HEK293T (cell line): Measurements from ENCODE around the gene LCN1.

ENCODE experiments used
- CTCF ChIA-PET: fragments of 350-600 bp; formaldehyde crosslinking; extraction: SDS; loops from one replicate; lab custom pipeline; 2021; ENCODE audit warnings: antibody characterized with exemption, inconsistent platforms; lab: Yijun Ruan, JAX
- POLR2A ChIA-PET: fragments of 350-600 bp; formaldehyde crosslinking; extraction: SDS; loops from one replicate; lab custom pipeline; 2020; ENCODE audit warnings: antibody characterized with exemption, inconsistent platforms; lab: Yijun Ruan, JAX
- DNase-seq: peaks from one replicate; pipeline ENCODE4 v3.0.0; 2012; ENCODE audit warnings: mixed read lengths; ENCODE audit errors: extremely low spot score
- ARNT ChIP-seq: fragments of 450-650 bp; IDR thresholded peaks from 2 replicates; pipeline ENCODE4 v1.6.1; 2017; ENCODE audit warnings: mild to moderate bottlenecking
- BHLHE40 ChIP-seq: fragments of 450-650 bp; IDR thresholded peaks from 2 replicates; pipeline ENCODE4 v1.6.1; 2016; ENCODE audit warnings: mild to moderate bottlenecking, moderate library complexity, borderline replicate concordance
- CTBP1 ChIP-seq: fragments of 450-650 bp; IDR thresholded peaks from 2 replicates; pipeline ENCODE4 v1.6.1; 2016; ENCODE audit warnings: borderline replicate concordance
- ELF4 ChIP-seq: fragments of 450-650 bp; IDR thresholded peaks from 2 replicates; pipeline ENCODE4 v1.6.1; 2017; ENCODE audit warnings: antibody characterized with exemption
- FOXA1 ChIP-seq: fragments of 450-650 bp; IDR thresholded peaks from 2 replicates; pipeline ENCODE4 v1.6.1; 2016; ENCODE audit warnings: mild to moderate bottlenecking
- FOXK2 ChIP-seq: fragments of 450-650 bp; IDR thresholded peaks from 2 replicates; pipeline ENCODE4 v1.6.1; 2016; ENCODE audit warnings: mild to moderate bottlenecking
- FOXM1 ChIP-seq: fragments of 450-650 bp; IDR thresholded peaks from 2 replicates; pipeline ENCODE4 v1.6.1; 2017; ENCODE audit warnings: mild to moderate bottlenecking, borderline replicate concordance
- HDGF ChIP-seq: fragments of 450-650 bp; IDR thresholded peaks from 2 replicates; pipeline ENCODE4 v1.6.1; 2017; ENCODE audit warnings: antibody characterized with exemption, borderline replicate concordance
- L3MBTL2 ChIP-seq: fragments of 450-650 bp; conservative IDR thresholded peaks from 2 replicates; pipeline ENCODE4 v1.6.1; 2016; ENCODE audit warnings: mild to moderate bottlenecking
- LEF1 ChIP-seq: fragments of 450-650 bp; IDR thresholded peaks from 2 replicates; pipeline ENCODE4 v1.6.1; 2017; ENCODE audit warnings: mild to moderate bottlenecking, borderline replicate concordance
- NFRKB ChIP-seq: fragments of 450-650 bp; IDR thresholded peaks from 2 replicates; pipeline ENCODE4 v1.6.1; 2016; ENCODE audit warnings: mild to moderate bottlenecking, moderate library complexity
- SP1 ChIP-seq: fragments of 450-650 bp; IDR thresholded peaks from 2 replicates; pipeline ENCODE4 v1.6.1; 2017
- SUZ12 ChIP-seq: fragments of 450-650 bp; IDR thresholded peaks from 2 replicates; pipeline ENCODE4 v1.6.1; 2016; ENCODE audit warnings: mild to moderate bottlenecking
- TARDBP ChIP-seq: fragments of 450-650 bp; IDR thresholded peaks from 2 replicates; pipeline ENCODE4 v1.6.1; 2016
- ZNF384 ChIP-seq: fragments of 450-650 bp; IDR thresholded peaks from 2 replicates; pipeline ENCODE4 v1.6.1; 2016
- TF ChIP-seq, protein P1 (sequence below): fragments of 450-650 bp; IDR thresholded peaks from 2 replicates; pipeline ENCODE4 v1.6.1; 2016

The LCN1 gene

DNA sequence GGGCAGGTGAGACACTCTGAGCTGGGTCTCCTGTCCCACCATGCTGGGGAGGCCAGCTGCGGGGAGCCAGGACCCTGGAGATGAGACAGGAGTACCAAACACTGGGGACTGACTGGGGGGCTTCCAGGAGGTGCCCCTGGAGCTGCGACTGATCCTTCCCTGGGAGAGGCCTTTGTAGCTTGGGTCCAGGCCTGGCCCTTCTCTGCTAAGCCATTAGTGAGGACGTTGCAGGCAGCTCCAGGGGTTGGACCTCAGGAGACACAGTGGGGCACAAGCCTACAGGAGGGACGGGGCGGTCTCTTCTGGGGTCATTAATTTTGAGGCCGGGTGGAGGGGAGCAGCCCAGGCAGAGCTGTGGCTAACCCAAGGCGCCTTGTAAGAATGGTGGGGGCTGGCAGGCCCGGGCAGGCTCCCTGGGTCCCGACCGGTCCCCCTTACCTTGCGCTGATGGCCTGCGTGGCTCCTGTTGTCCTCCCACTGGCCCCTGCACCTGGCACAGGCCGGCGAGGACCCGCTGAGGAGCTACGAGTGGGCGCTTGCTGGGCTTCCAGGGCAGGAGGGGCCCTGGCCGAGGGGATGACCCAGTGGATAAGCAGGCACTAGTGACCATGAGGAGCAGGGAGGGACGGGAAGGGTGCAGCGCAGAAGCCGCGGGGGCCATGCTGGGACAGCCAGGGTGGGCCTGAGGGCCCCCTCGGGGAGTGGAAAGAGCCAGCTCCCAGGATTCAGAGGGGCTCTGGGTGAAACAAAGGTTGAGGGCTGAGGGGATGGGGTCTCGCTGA lies 15.6 kb upstream of the LCN1 start:
- POLR2A ChIA-PET: interaction anchor here (1.5 kb wide), 1 partner anchor 25 kb away, joined by 5 read pairs; no protein-coding TSS in a partner anchor
- CTCF ChIA-PET: interaction anchor here (0.6 kb wide), 1 partner anchor 1329 kb away, joined by 3 read pairs; no protein-coding TSS in a partner anchor
- TF ChIP-seq L3MBTL2 (no peak), ARNT (no peak), ZNF384 (no peak), NFRKB (no peak), FOXK2 (no peak), BHLHE40 (no peak), LEF1 (no peak), SUZ12 (no peak), FOXM1 (no peak), SP1 (no peak), HDGF (no peak), TARDBP (no peak), ELF4 (no peak), FOXA1 (no peak), CTBP1 (no peak)
- TF ChIP-seq, protein P1, sequence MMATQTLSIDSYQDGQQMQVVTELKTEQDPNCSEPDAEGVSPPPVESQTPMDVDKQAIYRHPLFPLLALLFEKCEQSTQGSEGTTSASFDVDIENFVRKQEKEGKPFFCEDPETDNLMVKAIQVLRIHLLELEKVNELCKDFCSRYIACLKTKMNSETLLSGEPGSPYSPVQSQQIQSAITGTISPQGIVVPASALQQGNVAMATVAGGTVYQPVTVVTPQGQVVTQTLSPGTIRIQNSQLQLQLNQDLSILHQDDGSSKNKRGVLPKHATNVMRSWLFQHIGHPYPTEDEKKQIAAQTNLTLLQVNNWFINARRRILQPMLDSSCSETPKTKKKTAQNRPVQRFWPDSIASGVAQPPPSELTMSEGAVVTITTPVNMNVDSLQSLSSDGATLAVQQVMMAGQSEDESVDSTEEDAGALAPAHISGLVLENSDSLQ: no peak
- DNase-seq: no peak

DNA sequence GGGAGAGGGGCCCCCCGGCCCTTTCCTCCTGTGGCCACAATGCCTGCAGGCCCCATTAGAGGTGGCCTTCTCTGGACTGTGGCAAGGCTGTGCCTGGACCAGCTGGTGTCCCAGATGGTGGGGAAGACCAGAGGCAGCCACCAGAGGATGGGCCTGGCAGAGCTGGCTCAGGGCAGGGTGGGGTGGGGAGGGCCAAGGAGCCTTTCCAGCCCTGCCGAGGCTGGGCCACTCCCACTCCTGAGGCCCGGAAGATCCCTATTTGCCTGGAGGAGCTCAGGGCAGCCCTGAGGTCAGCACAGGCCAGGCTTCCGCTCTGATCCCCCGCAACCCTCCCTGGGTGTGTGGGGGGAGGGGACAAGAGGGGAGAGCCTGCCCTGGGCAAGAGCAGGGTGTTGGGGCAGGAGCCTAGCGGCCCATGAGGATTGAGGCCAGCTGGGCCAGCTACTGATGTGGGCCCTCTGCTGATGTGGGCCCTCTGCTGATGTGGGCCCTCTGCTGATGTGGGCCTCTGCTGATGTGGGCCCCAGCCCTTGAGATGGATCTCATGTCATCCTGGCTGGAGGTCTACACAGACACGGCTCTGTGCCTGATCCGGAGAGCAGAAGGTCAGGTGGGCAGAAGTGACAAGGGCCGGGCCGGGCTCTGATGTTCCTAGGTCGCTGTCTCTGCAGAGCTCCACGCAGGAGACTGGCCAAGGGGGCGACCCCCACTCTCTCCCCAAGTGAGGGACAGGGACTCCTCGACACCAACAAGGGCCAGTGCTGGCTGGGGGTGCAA lies 14.7 kb upstream of the LCN1 start:
- no peak for DNase-seq
- POLR2A ChIA-PET: interaction anchor here (0.5 to 1.5 kb wide), 2 partner anchors 26 to 60 kb away, joined by 3 to 5 read pairs; no protein-coding TSS in a partner anchor
- TF ChIP-seq, protein P1: no peak
- TF ChIP-seq TARDBP (no peak), CTBP1 (no peak), L3MBTL2 (no peak), LEF1 (no peak), SP1 (no peak), ELF4 (no peak), SUZ12 (no peak), FOXK2 (no peak), ZNF384 (no peak), ARNT (no peak), FOXM1 (no peak), FOXA1 (no peak), BHLHE40 (no peak), HDGF (no peak)
- CTCF ChIA-PET: no interaction called here

DNA sequence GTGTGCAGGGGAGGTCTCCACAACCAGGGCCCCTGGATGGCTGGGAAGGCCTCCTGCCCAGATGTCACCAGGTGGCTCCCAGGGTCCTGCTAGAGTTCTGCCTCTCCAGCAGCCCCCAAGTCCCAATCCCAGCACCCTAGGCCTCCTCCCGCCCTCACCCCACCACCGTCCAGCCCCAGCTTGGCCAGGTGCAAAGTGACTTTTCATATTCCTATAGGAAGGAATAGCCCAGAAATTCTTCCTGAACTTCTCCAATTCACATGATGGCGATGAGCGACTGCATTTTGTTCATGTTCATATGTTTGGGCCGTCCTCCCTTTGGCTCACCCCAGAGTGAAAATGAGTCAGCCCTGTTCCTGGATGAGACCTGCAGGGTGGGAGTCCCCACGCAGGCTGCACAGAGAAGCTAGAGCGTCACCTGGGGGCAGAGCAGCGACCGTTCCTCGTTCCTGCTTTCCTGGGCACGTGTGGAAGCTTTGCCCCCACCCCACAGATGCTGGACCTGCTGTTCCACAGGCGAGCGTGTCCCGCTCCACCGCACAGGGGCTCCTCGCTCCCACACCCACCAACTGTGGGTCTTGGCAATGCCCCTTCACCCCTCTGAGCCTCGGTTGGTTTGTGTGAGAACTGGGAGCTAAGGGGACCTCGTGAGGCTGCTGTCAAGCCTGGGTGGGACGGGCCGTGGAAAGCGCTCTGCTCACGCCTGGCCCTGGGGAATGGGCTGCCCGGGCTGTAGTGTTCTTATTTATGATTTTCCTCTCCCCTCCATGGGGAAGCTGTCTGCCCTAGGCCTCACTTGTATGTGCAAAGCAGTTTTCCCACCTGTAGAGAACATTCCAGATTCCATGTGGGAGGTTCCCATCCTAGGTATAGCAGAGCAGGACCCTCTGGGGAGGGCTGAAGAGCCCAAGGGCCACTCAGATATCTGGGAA lies 13.9 kb upstream of the LCN1 start:
- DNase-seq: no peak
- TF ChIP-seq LEF1 (no peak), ELF4 (no peak), ZNF384 (no peak), SP1 (no peak), HDGF (no peak), L3MBTL2 (no peak), FOXA1 (no peak), SUZ12 (no peak), FOXM1 (no peak)
- POLR2A ChIA-PET: interaction anchor here (0.5 kb wide), 1 partner anchor 60 kb away, joined by 3 read pairs; no protein-coding TSS in a partner anchor
- CTCF ChIA-PET: no interaction called here

DNA sequence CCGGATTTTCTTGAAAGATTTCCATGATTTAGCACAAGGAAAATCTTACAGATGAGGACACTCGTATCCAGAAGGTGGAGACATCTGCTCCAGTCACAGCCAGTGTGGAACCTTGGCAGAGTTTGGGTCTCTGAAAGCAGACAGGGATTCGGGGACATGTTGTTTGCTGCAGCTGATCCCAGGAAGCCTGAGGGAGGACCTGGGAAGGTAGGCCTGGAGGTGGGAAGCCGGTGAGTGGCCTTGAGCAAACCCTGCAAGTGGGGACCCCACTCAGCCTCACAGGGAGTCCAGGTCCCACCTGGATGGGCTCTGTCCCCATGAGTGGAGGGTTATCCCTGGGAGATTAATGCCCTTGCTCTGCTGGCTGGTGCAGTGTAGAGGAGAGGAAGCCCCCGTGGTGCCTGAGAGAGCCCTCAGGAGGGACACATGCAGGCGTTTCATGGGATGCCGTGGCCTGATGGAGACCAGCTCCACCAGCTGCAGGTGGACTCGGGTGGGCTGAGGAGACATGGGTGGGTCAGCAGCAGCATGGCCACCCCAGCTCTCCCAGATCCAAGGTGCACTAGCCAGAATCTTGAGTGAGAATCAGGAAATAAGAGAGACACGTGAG lies 12.9 kb upstream of the LCN1 start:
- no peak for DNase-seq
- TF ChIP-seq FOXM1 (no peak), NFRKB (no peak), BHLHE40 (no peak), FOXK2 (no peak), ZNF384 (no peak), LEF1 (no peak), SUZ12 (no peak), FOXA1 (no peak), SP1 (no peak)
- TF ChIP-seq, protein P1: no peak
- ChIA-PET CTCF (no interaction called here), POLR2A (no interaction called here)
